HG03565 (cell line): ENCODE data around the gene SPDYE1.

Source experiments
- ATAC-seq: cut with Tn5 transposase; IDR thresholded peaks from one replicate; pipeline ENCODE4 v1.9.1; 2021; ENCODE audit warnings: mild to moderate bottlenecking, moderate library complexity; ENCODE audit not compliant: unreplicated experiment

SPDYE1 gene

GRCh38 chr7:44042221-44042620 lies 44.5 kb downstream of the SPDYE1 start:
- no peak for ATAC-seq

- no peak for ATAC-seq
Measured at GRCh38 chr7:44043902-44044301, 46.2 kb downstream of the SPDYE1 start.

GRCh38 chr7:44044315-44045225 lies 46.9 kb downstream of the SPDYE1 start, which contains the start of gene DBNL:
Gene DBNL (plus strand): TSS chr7:44044702. CDS start chr7:44044738, 36 bp downstream.
- peak; percentile 42 for ATAC-seq

GRCh38 chr7:44045226-44046014 lies 47.7 kb downstream of the SPDYE1 start:
- ATAC-seq = no peak

GRCh38 chr7:44046321-44047061 lies 48.8 kb downstream of the SPDYE1 start:
- ATAC-seq = peak; percentile 37

GRCh38 chr7:44048031-44048795 lies 50.5 kb downstream of the SPDYE1 start:
- no peak for ATAC-seq

- ATAC-seq = no peak
Measured at GRCh38 chr7:44050121-44050914, 52.6 kb downstream of the SPDYE1 start.

- no peak for ATAC-seq
Measured at GRCh38 chr7:44050915-44051560, 53.3 kb downstream of the SPDYE1 start.

GRCh38 chr7:44051611-44052220 lies 54.0 kb downstream of the SPDYE1 start:
- no peak for ATAC-seq

GRCh38 chr7:44052771-44053365 lies 55.2 kb downstream of the SPDYE1 start:
- no peak for ATAC-seq

GRCh38 chr7:44056681-44057080 lies 59.0 kb downstream of the SPDYE1 start:
- no peak for ATAC-seq

- ATAC-seq = no peak
Measured at GRCh38 chr7:44057181-44057848, 59.6 kb downstream of the SPDYE1 start.

GRCh38 chr7:44057849-44058758 lies 60.4 kb downstream of the SPDYE1 start:
- ATAC-seq = no peak

GRCh38 chr7:44058759-44059218 lies 61.1 kb downstream of the SPDYE1 start:
- no peak for ATAC-seq

GRCh38 chr7:44059219-44060090 lies 61.8 kb downstream of the SPDYE1 start:
- peak; percentile 48 for ATAC-seq
